Neural cell (in vitro differentiated cells): ENCODE data around the gene C11orf65. TPM values are rescaled to one million over a fixed set of nuclear protein-coding genes. Genes with fewer than 3 reads are reported as not detected.

ENCODE experiments used
- H2AFZ ChIP-seq: fragments of 200-600, 300-800 bp; sonication (generic), shearing (Covaris generic); 2 replicates; pipeline ENCODE4 v1.6.0; 2014; ENCODE audit warnings: low read depth, mild to moderate bottlenecking, antibody characterized with exemption, low read length, moderate library complexity
- H3F3A ChIP-seq: fragments of 200-600 bp; shearing (Covaris generic); 2 replicates; pipeline ENCODE4 v1.6.1; 2016; ENCODE audit warnings: mild to moderate bottlenecking, moderate library complexity, mixed read lengths, antibody characterized with exemption, low read length; ENCODE audit not compliant: insufficient read depth, poor library complexity, severe bottlenecking
- H3K27ac ChIP-seq: fragments of 200-600, 300-800 bp; sonication (generic), shearing (Covaris generic); 2 replicates; pipeline ENCODE4 v1.5.1; 2014; ENCODE audit warnings: mild to moderate bottlenecking, low read length, moderate library complexity
- H3K27me3 ChIP-seq: fragments of 300-800, 200-600 bp; sonication (generic), shearing (Covaris generic); 2 replicates; pipeline ENCODE4 v1.6.0; 2014; ENCODE audit warnings: mild to moderate bottlenecking, low read depth, low read length, moderate library complexity; ENCODE audit not compliant: insufficient read depth
- H3K36me3 ChIP-seq: fragments of 300-800, 200-600 bp; sonication (generic), shearing (Covaris generic); 2 replicates; pipeline ENCODE4 v1.5.1; 2014; ENCODE audit warnings: mild to moderate bottlenecking, antibody characterized with exemption, low read length, moderate library complexity; ENCODE audit not compliant: insufficient read depth
- H3K4me2 ChIP-seq: fragments of 300-800, 200-600 bp; sonication (generic), shearing (Covaris generic); 2 replicates; pipeline ENCODE4 v1.6.0; 2014; ENCODE audit warnings: mild to moderate bottlenecking, low read length
- H3K4me3 ChIP-seq: fragments of 300-800, 200-600 bp; sonication (generic), shearing (Covaris generic); 2 replicates; pipeline ENCODE4 v1.5.1; 2014; ENCODE audit warnings: mild to moderate bottlenecking, low read length, moderate library complexity
- H3K79me2 ChIP-seq: fragments of 200-600 bp; shearing (Covaris generic); replicated peaks from 2 replicates; pipeline ENCODE4 v1.6.0; 2014; ENCODE audit warnings: mild to moderate bottlenecking, low read length, moderate library complexity; ENCODE audit not compliant: insufficient read depth
- H3K9ac ChIP-seq: fragments of 300-800, 200-600 bp; sonication (generic), shearing (Covaris generic); 2 replicates; pipeline ENCODE4 v1.6.1; 2016; ENCODE audit warnings: mild to moderate bottlenecking, low read length, mixed read lengths
- H3K9me2 ChIP-seq: fragments of 200-600 bp; shearing (Covaris generic); 2 replicates; pipeline ENCODE4 v1.6.1; 2016; ENCODE audit warnings: mild to moderate bottlenecking, low read length, mixed read lengths; ENCODE audit not compliant: insufficient read depth
- H3K9me3 ChIP-seq: fragments of 200-600, 300-800 bp; sonication (generic), shearing (Covaris generic); 2 replicates; pipeline ENCODE4 v1.6.1; 2016; ENCODE audit warnings: mild to moderate bottlenecking, mixed run types, low read length, moderate library complexity, mixed read lengths
- H4K20me1 ChIP-seq: fragments of 200-600 bp; shearing (Covaris generic); 2 replicates; pipeline ENCODE4 v1.6.1; 2016; ENCODE audit warnings: mild to moderate bottlenecking, mixed run types; ENCODE audit not compliant: insufficient read depth
- EP300 ChIP-seq: fragments of 450-650 bp; conservative IDR thresholded peaks from 2 replicates; pipeline ENCODE4 v1.6.1; 2014; ENCODE audit warnings: antibody characterized with exemption, mild to moderate bottlenecking, moderate library complexity; ENCODE audit not compliant: poor library complexity, severe bottlenecking
- EZH2 ChIP-seq: fragments of 200-600, 300-800 bp; shearing (Covaris generic), sonication (generic); IDR thresholded peaks from 2 replicates; pipeline ENCODE4 v1.6.1; 2014; ENCODE audit warnings: antibody characterized with exemption, low read length, borderline replicate concordance, mild to moderate bottlenecking; ENCODE audit not compliant: insufficient read depth, poor library complexity, severe bottlenecking
- MXI1 ChIP-seq: fragments of 450-650 bp; conservative IDR thresholded peaks from 2 replicates; pipeline ENCODE4 v1.6.1; 2014; ENCODE audit warnings: antibody characterized with exemption, mild to moderate bottlenecking; ENCODE audit not compliant: poor library complexity, severe bottlenecking
- POLR2AphosphoS5 ChIP-seq: IDR thresholded peaks from 2 replicates; pipeline ENCODE4 v1.6.1; 2012
- RAD21 ChIP-seq: fragments of 450-650 bp; conservative IDR thresholded peaks from 2 replicates; pipeline ENCODE4 v1.6.1; 2014; ENCODE audit warnings: antibody characterized with exemption, mild to moderate bottlenecking, moderate library complexity
- REST ChIP-seq: IDR thresholded peaks from 2 replicates; pipeline ENCODE4 v1.6.1; 2012; ENCODE audit warnings: borderline replicate concordance
- SMC3 ChIP-seq: fragments of 450-650 bp; conservative IDR thresholded peaks from 2 replicates; pipeline ENCODE4 v1.6.1; 2014; ENCODE audit warnings: antibody characterized with exemption, mild to moderate bottlenecking, moderate library complexity; ENCODE audit not compliant: poor library complexity
- TAF1 ChIP-seq: IDR thresholded peaks from 2 replicates; pipeline ENCODE4 v1.6.1; 2012; ENCODE audit warnings: low read depth
- polyA plus RNA-seq: library from polyadenylated mRNA; depleted of rRNA; stranded (reverse); fragments of >200 nt; gene quantifications from 2 replicates; pipeline ENCODE4 v1.2.3, GENCODE V29; 2014
- TF ChIP-seq, protein P1 (sequence below): fragments of 450-650 bp; IDR thresholded peaks from 2 replicates; pipeline ENCODE4 v1.5.1; 2014; ENCODE audit warnings: antibody characterized with exemption, mild to moderate bottlenecking, moderate library complexity; ENCODE audit not compliant: poor library complexity, severe bottlenecking

The C11orf65 gene
- polyA plus RNA-seq, 1 donor from 2014 or later: 1.1 TPM

DNA sequence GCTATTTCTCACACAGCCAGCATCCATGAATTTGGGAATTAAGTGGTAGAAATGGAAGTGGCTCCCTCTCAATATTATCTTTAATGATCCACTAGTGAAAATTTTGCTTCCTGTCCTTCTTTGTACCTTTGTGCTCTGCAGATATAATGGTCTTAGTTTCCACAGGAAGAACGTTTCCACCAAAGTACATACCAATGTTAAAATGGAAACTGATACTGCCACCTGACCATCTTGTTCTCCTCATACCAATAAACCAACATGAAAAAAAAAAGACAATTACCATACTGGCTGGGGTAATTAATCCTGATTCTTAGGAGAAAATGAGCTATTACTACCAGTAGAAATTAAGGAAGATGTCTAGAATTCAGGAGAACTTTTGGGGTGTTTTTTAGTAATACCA, 32.3 kb downstream of the C11orf65 start:
- Histone ChIP-seq H4K20me1 (no peaks in the 10 kb centered on the region), H3K9ac (no peak overlapping the region), H3F3A (no peaks in the 10 kb centered on the region), H3K4me3 (no peak overlapping the region), H3K4me2 (no peak overlapping the region), H3K9me2 (no peaks in the 10 kb centered on the region), H3K27me3 (no peaks in the 10 kb centered on the region), H3K79me2 (no peaks in the 10 kb centered on the region), H2AFZ (no peak overlapping the region), H3K9me3 (peaks cover 2% of the 10 kb centered on the region), H3K27ac (no peak overlapping the region), H3K36me3 (no peaks in the 10 kb centered on the region)
- TF ChIP-seq, protein P1, sequence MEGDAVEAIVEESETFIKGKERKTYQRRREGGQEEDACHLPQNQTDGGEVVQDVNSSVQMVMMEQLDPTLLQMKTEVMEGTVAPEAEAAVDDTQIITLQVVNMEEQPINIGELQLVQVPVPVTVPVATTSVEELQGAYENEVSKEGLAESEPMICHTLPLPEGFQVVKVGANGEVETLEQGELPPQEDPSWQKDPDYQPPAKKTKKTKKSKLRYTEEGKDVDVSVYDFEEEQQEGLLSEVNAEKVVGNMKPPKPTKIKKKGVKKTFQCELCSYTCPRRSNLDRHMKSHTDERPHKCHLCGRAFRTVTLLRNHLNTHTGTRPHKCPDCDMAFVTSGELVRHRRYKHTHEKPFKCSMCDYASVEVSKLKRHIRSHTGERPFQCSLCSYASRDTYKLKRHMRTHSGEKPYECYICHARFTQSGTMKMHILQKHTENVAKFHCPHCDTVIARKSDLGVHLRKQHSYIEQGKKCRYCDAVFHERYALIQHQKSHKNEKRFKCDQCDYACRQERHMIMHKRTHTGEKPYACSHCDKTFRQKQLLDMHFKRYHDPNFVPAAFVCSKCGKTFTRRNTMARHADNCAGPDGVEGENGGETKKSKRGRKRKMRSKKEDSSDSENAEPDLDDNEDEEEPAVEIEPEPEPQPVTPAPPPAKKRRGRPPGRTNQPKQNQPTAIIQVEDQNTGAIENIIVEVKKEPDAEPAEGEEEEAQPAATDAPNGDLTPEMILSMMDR: no peak
- TF ChIP-seq EZH2: no peak
- no peak for TF ChIP-seq RAD21
- TF ChIP-seq MXI1: no peak
- no peak for TF ChIP-seq REST
- TF ChIP-seq TAF1: no peak
- TF ChIP-seq POLR2AphosphoS5: no peak
- no peak for TF ChIP-seq EP300
- TF ChIP-seq SMC3: no peak

DNA sequence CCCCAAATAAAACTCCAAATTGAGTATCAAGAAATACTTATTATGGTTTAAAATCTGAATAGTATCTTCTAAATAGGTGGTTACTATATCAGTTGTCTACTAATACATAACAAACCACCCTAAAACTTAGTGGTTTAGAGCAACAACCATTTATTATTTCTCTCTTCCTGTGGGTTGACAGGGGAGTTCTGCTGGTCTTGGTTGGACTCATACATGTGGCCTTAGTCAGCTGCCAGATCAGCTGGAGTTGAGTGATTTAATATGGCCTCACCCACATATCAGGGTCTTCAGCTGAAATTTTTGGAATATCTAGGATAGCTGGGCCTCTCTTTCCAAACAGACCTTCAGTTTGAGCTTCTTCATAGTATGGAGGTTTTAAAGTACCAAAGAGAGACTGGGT, 34.5 kb downstream of the C11orf65 start:
- Histone ChIP-seq H3K27ac (no peak overlapping the region), H3K36me3 (no peaks in the 10 kb centered on the region), H3K27me3 (no peaks in the 10 kb centered on the region), H3K4me3 (no peak overlapping the region), H2AFZ (no peak overlapping the region), H3F3A (no peaks in the 10 kb centered on the region), H3K9ac (no peak overlapping the region), H3K9me2 (no peaks in the 10 kb centered on the region), H4K20me1 (no peaks in the 10 kb centered on the region), H3K4me2 (no peak overlapping the region), H3K79me2 (no peaks in the 10 kb centered on the region), H3K9me3 (no peaks in the 10 kb centered on the region)
- TF ChIP-seq MXI1: no peak
- TF ChIP-seq RAD21: no peak
- no peak for TF ChIP-seq SMC3
- no peak for TF ChIP-seq TAF1
- TF ChIP-seq, protein P1: no peak
- no peak for TF ChIP-seq EP300
- no peak for TF ChIP-seq POLR2AphosphoS5
- no peak for TF ChIP-seq REST
- no peak for TF ChIP-seq EZH2
